Measurements from ENCODE around the gene COG2.
"Not testable (repeated sequence)": the region's sequence is repeated elsewhere in the genome, so short reads cannot be mapped to it uniquely, and the experiment has no call there.

COG2 gene

DNA sequence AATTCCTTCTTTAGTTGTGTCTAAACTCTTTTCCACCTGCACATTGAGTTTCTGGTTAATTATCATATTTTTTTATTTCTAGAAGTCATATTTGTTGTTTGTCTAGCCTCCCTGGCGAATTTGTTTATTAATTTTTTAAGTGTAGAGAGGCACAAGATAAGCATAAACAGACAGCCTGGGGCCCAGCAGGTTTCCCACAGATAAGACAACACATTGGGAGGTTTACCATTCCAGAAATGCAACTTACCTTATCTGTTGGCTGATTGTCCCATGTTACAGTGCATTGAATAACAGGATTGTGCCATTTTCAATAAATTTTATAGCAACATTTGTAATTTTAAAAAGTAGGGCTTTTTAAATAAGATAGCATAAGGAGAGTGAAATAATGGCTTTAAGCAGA, 34.9 kb downstream of the COG2 start:
- no peak for DNase-seq (ENCODE audit: low read depth)

- no peak for DNase-seq (ENCODE audit: low read depth)
These were observed 36.9 kb downstream of the COG2 start for GRCh38 chr1:230679192-230679591.

DNA sequence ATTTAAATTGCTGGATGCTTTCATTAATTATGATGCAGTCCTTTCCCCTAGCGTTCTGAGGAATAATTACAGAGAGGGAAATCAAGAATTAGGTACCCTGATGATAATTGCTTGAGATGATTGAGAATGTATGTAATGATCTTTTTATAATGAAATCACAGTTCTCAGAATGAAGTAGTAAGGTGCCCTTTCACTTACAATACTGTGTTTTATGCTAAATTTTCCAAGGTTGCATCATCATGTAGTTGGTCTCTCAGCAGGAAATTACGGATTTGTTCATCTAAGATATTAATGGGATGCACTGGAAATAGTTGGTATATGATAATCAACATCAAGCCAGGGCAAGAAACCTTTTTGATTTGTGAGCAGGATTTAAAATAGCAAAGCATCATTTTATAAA, 37.5 kb downstream of the COG2 start:
- no peak for DNase-seq (ENCODE audit: low read depth)

DNA sequence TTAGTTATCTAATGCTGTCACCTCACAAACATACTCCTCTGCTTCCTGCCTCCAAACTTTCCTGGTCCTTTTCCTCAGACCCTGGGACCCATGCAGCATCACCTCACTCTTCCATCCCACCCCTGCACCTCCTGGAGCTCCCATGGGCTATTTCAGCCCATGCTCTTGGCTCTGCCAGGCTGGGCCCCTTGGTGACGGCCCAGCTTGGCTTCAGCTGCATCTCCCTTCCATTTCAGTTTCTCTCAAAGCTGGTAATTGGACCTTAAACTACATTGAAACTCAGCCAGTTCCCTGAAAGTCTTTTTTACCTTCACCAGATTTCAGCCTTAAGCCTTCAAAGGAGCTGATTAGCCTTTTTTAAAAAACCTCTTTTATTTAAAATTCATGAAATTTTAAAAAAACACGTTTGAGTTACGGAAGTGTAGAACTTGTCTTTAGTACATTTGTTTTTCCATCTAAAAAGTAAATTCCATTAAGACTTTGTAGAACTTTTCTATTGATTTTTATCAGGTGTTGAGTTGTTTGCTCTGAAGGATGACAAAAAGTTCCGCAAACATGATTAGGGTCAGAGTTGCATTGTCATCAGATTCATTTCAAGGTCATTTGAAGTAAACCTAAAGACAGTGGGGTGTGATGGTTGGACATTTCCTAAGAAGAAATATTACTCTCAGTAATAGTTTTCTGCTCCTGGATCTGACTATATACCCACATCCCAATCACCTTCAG, 38.2 kb downstream of the COG2 start:
- no peak for DNase-seq (ENCODE audit: low read depth)

- peak; percentile 82 for DNase-seq (ENCODE audit: low read depth)
These were observed 39.3 kb downstream of the COG2 start for GRCh38 chr1:230681599-230681998.

- no peak for DNase-seq (ENCODE audit: low read depth)
These were observed 40.0 kb downstream of the COG2 start for GRCh38 chr1:230682274-230682673.

- peak; percentile 73 for DNase-seq (ENCODE audit: low read depth)
These were observed 40.8 kb downstream of the COG2 start for GRCh38 chr1:230682882-230683610.

DNA sequence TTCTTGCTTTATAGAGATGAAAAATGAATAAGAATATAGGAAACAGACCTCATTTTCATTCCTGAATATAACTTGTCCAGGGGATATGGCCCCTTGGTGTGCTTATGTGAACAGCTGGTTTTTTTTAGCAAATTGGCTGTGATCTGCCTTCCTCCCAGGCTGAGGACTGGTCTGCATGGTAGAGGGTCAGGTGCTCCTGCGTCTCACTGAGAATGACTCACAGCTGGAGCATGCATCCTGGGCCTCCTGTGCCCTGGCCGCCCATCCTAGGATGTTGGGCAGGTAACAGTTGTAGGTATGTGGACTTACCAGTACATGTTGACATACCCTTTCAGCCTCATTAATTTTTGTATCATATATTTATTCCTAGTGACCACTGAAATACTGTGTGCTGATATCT, 41.9 kb downstream of the COG2 start:
- no peak for DNase-seq (ENCODE audit: low read depth)

GRCh38 chr1:230684998-230685397, 42.7 kb downstream of the COG2 start:
- DNase-seq (ENCODE audit: low read depth): no peak

- no peak for DNase-seq (ENCODE audit: low read depth)
These were observed 44.5 kb downstream of the COG2 start for GRCh38 chr1:230686747-230687146.

GRCh38 chr1:230690101-230690500, 47.8 kb downstream of the COG2 start:
- DNase-seq (ENCODE audit: low read depth): no peak

GRCh38 chr1:230691615-230692014, 49.3 kb downstream of the COG2 start:
- DNase-seq (ENCODE audit: low read depth): no peak

DNA sequence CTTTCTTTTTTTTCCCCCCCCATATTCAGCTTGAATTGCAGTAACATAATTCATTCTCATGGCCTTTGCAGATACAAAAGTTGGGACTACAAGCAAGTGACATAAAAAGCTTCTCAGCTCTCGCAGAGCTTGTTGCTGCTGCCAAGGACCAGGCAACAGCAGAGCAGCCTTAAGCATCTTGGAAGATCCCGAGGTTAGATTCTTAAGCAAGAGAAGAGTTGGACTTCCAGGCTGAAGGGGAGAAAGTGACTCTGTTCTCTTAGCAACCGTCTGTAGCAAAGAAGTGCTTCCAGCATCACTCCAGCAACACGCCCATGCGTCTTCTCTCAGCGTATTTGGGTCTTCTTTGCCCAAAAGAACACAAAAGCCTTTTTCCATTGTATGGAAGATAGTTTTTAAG, 50.9 kb downstream of the COG2 start:
- DNase-seq (ENCODE audit: low read depth): no peak

- DNase-seq (ENCODE audit: low read depth): no peak
These were observed 51.5 kb downstream of the COG2 start for GRCh38 chr1:230693777-230694176.

DNA sequence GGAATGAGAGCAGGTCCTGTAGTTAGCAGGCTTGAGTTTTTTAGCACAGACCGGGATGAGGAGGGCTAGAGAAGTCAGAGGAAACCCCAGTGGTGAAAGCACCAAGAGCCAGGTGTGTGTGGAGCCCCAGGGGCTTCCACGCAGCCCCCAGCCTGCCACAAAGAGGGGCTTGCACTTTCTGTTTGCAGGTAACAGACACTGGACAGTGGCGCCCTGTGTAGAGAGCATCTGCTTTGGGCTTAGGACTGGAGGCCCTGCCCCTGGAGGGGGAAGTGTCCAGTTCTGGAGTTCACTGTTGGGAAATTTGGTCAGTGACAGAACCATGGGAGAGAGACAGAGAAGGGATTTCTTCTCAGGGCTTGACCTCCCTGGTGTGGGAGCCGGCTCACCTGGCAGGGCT, 52.2 kb downstream of the COG2 start:
- no peak for DNase-seq (ENCODE audit: low read depth)

- DNase-seq (ENCODE audit: low read depth): no peak
These were observed 52.7 kb downstream of the COG2 start for GRCh38 chr1:230694991-230695390.

- no peak for DNase-seq (ENCODE audit: low read depth)
These were observed 53.9 kb downstream of the COG2 start for GRCh38 chr1:230696218-230696617.

- no peak for DNase-seq (ENCODE audit: low read depth)
These were observed 54.6 kb downstream of the COG2 start for GRCh38 chr1:230696722-230697437.

GRCh38 chr1:230698130-230698529, 55.8 kb downstream of the COG2 start:
- DNase-seq (ENCODE audit: low read depth): no peak

GRCh38 chr1:230698964-230699363, 56.7 kb downstream of the COG2 start:
- DNase-seq (ENCODE audit: low read depth): not testable (repeated sequence)

DNA sequence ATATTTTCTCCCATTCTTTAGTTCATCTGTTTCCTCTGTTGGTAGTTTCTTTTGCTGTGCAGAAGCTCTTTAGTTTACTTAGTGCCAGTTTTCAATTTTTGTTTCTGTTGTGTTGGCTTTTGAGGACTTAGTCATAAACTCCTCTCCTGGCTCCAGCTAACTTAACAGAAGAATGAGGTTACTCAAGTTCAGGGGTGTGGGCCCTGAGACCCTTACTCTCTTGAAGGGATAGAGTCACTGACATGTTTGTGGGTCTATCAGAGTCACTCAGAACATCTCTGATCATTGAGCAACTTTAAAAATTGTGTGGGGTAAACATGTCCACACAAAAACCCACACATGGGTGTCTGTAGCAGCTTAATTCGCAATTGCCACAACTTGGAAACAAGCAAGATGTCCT, 57.4 kb downstream of the COG2 start:
- no peak for DNase-seq (ENCODE audit: low read depth)

GRCh38 chr1:230700132-230700531, 57.9 kb downstream of the COG2 start:
- DNase-seq (ENCODE audit: low read depth): no peak

GRCh38 chr1:230701434-230701833, 59.2 kb downstream of the COG2 start:
- no peak for DNase-seq (ENCODE audit: low read depth)

All from ELR (cell line).